Fibroblast of the aortic adventitia (primary cell): ENCODE data around the gene RAP1GAP2. TPM values are rescaled to one million over a fixed set of nuclear protein-coding genes. Genes with fewer than 3 reads are reported as not detected.

Source experiments
- DNase-seq: peaks from one replicate; pipeline ENCODE4 v3.0.0-alpha.2; 2010; ENCODE audit warnings: low read depth
- H3K4me3 ChIP-seq: 2 replicates; pipeline ENCODE4 v1.5.1; 2011; ENCODE audit warnings: low read depth, mild to moderate bottlenecking, control low read depth, low read length, moderate library complexity
- CTCF ChIP-seq: IDR thresholded peaks from 2 replicates; pipeline ENCODE4 v1.5.1; 2011; ENCODE audit warnings: mild to moderate bottlenecking, low read length, control low read depth, inconsistent platforms; ENCODE audit not compliant: insufficient read depth
- total RNA-seq: library from RNA; depleted of rRNA; stranded (reverse); fragments of >200 nt; gene quantifications from 2 replicates; pipeline ENCODE4 v1.2.3, GENCODE V29; 2012; ENCODE audit warnings: low replicate concordance

Gene RAP1GAP2
- total RNA-seq, 1 donor, result 5.0 TPM

- no peak for DNase-seq
- H3K4me3 ChIP-seq, result no peak overlapping the region
- no peak for TF ChIP-seq CTCF
Measured at GRCh38 chr17:2912754-2913153, 116.5 kb downstream of the RAP1GAP2 start.

GRCh38 chr17:2916461-2916860 is 120.2 kb downstream of the RAP1GAP2 start:
- H3K4me3 ChIP-seq, result no peak overlapping the region
- TF ChIP-seq CTCF, result no peak
- no peak for DNase-seq

- no peak for DNase-seq
- H3K4me3 ChIP-seq, result no peak overlapping the region
- no peak for TF ChIP-seq CTCF
Measured at GRCh38 chr17:2921443-2921842, 125.2 kb downstream of the RAP1GAP2 start.

- no peak for TF ChIP-seq CTCF
- no peak overlapping the region for H3K4me3 ChIP-seq
- peak; percentile 18 for DNase-seq
Measured at GRCh38 chr17:2924211-2924610, 128.0 kb downstream of the RAP1GAP2 start.

- no peak for DNase-seq
- TF ChIP-seq CTCF, result no peak
- H3K4me3 ChIP-seq, result no peak overlapping the region
Measured at GRCh38 chr17:2925011-2925410, 128.8 kb downstream of the RAP1GAP2 start.

GRCh38 chr17:2926019-2926650 is 129.9 kb downstream of the RAP1GAP2 start:
- no peak overlapping the region for H3K4me3 ChIP-seq
- peak; percentile 36 for DNase-seq
- TF ChIP-seq CTCF, result no peak

GRCh38 chr17:2928294-2928890 is 132.2 kb downstream of the RAP1GAP2 start:
- DNase-seq, result no peak
- TF ChIP-seq CTCF, result no peak
- H3K4me3 ChIP-seq, result no peak overlapping the region
